ENCODE results near the gene YIF1A.

GRCh38 chr11:66291706-66292542 is 3.0 kb upstream of the YIF1A start, which contains the start of gene TMEM151A:
- TF ChIP-seq CTCF (IDR thresholded peaks at IDR 0.05) (no peak), POLR2A (IDR thresholded peaks at IDR 0.05) (no peak)
